ENCODE data around the gene CDK5RAP2.

The CDK5RAP2 gene

DNA sequence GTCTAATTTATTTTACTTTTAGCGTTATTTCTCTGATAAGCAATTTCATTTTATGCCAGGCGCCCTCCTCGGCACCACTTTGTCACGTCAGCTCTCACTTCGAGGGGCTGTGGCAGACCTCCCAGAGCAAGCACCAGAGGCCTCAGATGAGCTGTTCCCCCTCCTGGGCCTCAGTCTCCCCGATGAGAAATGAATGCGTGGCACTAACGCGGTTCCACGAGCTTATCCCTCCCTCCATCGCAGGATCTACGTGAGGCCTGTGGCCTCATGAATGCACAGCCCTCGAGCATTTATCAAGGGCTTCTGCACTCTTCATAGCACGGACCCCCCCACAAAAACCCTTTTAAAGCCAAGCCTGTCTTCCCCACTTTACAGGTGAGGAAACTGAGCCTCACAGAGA lies 205.2 kb downstream of the CDK5RAP2 start:
- Mint-ChIP-seq H3K36me3 (ENCODE audit: insufficient read depth) (peaks cover 10% of the 10 kb centered on the region), H3K9me3 (peaks cover 0 to 1% of the 10 kb centered on the region in 2 donors), H3K4me1 (ENCODE audit: low read depth in 2 of 2) (no peaks in the 10 kb centered on the region), H3K27me3 (no peaks in the 10 kb centered on the region), H3K4me3 (no peak overlapping the region), H3K27ac (no peak overlapping the region)
- no peak for DNase-seq
- ATAC-seq (replicated peaks): no peak

DNA sequence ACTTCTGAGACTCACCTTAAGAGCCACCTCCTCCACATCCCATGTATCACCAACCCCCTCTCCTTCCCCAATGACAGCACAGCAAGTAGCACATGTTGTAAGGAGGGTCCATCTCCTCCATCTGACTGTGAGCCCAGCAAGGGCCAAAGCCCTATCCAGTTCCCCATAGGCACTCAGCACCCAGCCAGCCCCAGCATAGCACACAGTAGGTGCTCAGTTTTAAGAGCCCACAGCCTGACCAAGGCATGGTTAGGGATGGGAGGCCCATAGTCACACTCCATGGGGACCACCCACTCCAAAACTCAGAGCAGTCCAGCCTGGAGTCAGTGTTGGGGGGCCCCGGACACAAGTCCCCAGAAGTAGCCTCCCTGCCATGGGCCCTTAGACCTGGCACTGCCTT lies 205.7 kb downstream of the CDK5RAP2 start:
- peaks cover 10% of the 10 kb centered on the region for H3K36me3 Mint-ChIP-seq (ENCODE audit: insufficient read depth)
- DNase-seq (no peak), ATAC-seq (replicated peaks) (no peak)
- H3K9me3 Mint-ChIP-seq: peaks cover 0 to under 1% of the 10 kb centered on the region in 2 donors
- no peak overlapping the region for H3K4me3 Mint-ChIP-seq
- H3K4me1 Mint-ChIP-seq (ENCODE audit: low read depth in 2 of 2): no peaks in the 10 kb centered on the region
- H3K27me3 Mint-ChIP-seq: no peaks in the 10 kb centered on the region
- H3K27ac Mint-ChIP-seq: no peak overlapping the region

GRCh38 chr9:120372040-120372439 lies 207.9 kb downstream of the CDK5RAP2 start:
- H3K27ac Mint-ChIP-seq: no peak overlapping the region
- H3K9me3 Mint-ChIP-seq: no peaks in the 10 kb centered on the region

GRCh38 chr9:120369608-120370220 lies 210.3 kb downstream of the CDK5RAP2 start:
- Mint-ChIP-seq H3K27me3 (no peaks in the 10 kb centered on the region), H3K9me3 (peaks cover 0 to 3% of the 10 kb centered on the region in 2 donors), H3K36me3 (ENCODE audit: insufficient read depth) (no peaks in the 10 kb centered on the region), H3K27ac (no peak overlapping the region), H3K4me1 (ENCODE audit: low read depth in 2 of 2) (no peaks in the 10 kb centered on the region), H3K4me3 (no peak overlapping the region)
- no peak for DNase-seq
- no peak for ATAC-seq (replicated peaks)

More at GRCh38 chr9:120372040-120372439, 207.9 kb downstream of the CDK5RAP2 start:
- H3K36me3 Mint-ChIP-seq (ENCODE audit: insufficient read depth): peaks cover 2% of the 10 kb centered on the region
- no peaks in the 10 kb centered on the region for H3K27me3 Mint-ChIP-seq
- ATAC-seq (replicated peaks) (no peak), DNase-seq (no peak)
- H3K4me3 Mint-ChIP-seq: no peak overlapping the region
- no peaks in the 10 kb centered on the region for H3K4me1 Mint-ChIP-seq (ENCODE audit: low read depth in 2 of 2)

GRCh38 chr9:120368799-120369198 lies 211.2 kb downstream of the CDK5RAP2 start:
- no peak overlapping the region for H3K27ac Mint-ChIP-seq
- H3K9me3 Mint-ChIP-seq: peaks cover 0 to 3% of the 10 kb centered on the region in 2 donors
- H3K4me3 Mint-ChIP-seq: no peak overlapping the region
- no peaks in the 10 kb centered on the region for H3K36me3 Mint-ChIP-seq (ENCODE audit: insufficient read depth)
- H3K4me1 Mint-ChIP-seq (ENCODE audit: low read depth in 2 of 2): no peaks in the 10 kb centered on the region
- ATAC-seq (replicated peaks) (no peak), DNase-seq (no peak)
- H3K27me3 Mint-ChIP-seq: no peaks in the 10 kb centered on the region

GRCh38 chr9:120366644-120367019 lies 213.3 kb downstream of the CDK5RAP2 start:
- peaks cover 0 to 3% of the 10 kb centered on the region in 2 donors for H3K9me3 Mint-ChIP-seq
- ATAC-seq (replicated peaks) (no peak), DNase-seq (no peak)
- H3K4me1 Mint-ChIP-seq (ENCODE audit: low read depth in 2 of 2): no peaks in the 10 kb centered on the region
- no peak overlapping the region for H3K4me3 Mint-ChIP-seq
- no peaks in the 10 kb centered on the region for H3K27me3 Mint-ChIP-seq
- H3K27ac Mint-ChIP-seq: no peak overlapping the region
- no peaks in the 10 kb centered on the region for H3K36me3 Mint-ChIP-seq (ENCODE audit: insufficient read depth)

DNA sequence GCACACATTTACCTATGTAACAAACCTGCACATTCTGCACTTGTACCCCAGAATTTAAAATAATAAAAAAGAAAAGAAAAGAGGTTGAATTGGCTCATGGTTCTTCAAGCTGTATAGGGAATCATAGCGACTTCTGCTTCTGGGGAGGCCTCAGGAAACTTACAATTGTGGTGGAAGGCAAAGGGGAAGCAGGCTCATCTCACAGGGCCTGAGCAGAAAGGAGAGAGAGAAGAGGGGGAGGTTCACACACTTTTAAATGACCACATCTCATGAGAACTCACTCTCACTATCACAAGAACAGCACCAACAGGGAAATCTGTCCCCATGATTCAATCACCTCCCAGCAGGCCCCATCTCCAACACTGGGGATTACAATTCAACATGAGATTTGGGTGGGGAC lies 214.6 kb downstream of the CDK5RAP2 start:
- no peaks in the 10 kb centered on the region for H3K36me3 Mint-ChIP-seq (ENCODE audit: insufficient read depth)
- DNase-seq (no peak), ATAC-seq (replicated peaks) (no peak)
- H3K27ac Mint-ChIP-seq: no peak overlapping the region
- no peak overlapping the region for H3K4me3 Mint-ChIP-seq
- H3K9me3 Mint-ChIP-seq: peaks cover 0 to 3% of the 10 kb centered on the region in 2 donors
- no peaks in the 10 kb centered on the region for H3K4me1 Mint-ChIP-seq (ENCODE audit: low read depth in 2 of 2)
- H3K27me3 Mint-ChIP-seq: no peaks in the 10 kb centered on the region

DNA sequence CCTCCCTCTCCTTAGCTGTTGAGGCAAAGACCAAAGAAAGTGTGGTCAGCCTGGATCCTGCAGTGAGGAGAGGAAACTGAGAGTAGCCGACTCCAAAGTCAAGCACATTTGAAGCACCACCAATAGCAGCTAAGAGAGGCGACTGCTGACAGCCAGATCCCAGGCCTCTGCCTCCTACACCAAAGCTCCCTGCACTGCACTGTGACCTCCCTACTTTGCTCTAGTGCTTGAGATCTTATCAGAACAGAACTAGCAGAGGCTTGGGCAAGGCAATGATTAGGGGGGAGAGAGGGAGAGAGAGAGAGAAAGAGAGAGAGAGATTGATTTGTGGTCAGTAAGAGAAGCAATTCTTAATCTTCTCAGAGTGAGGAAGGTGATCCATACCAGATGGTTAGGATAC lies 216.3 kb downstream of the CDK5RAP2 start:
- H3K27me3 Mint-ChIP-seq: no peaks in the 10 kb centered on the region
- no peak overlapping the region for H3K27ac Mint-ChIP-seq
- ATAC-seq (replicated peaks): no peak
- no peak overlapping the region for H3K4me3 Mint-ChIP-seq
- DNase-seq: no peak
- H3K4me1 Mint-ChIP-seq (ENCODE audit: low read depth in 2 of 2): no peaks in the 10 kb centered on the region
- H3K9me3 Mint-ChIP-seq: peaks cover 0 to 3% of the 10 kb centered on the region in 2 donors
- no peaks in the 10 kb centered on the region for H3K36me3 Mint-ChIP-seq (ENCODE audit: insufficient read depth)

GRCh38 chr9:120362446-120362845 lies 217.5 kb downstream of the CDK5RAP2 start:
- Mint-ChIP-seq H3K4me3 (no peak overlapping the region), H3K27me3 (no peaks in the 10 kb centered on the region)

DNA sequence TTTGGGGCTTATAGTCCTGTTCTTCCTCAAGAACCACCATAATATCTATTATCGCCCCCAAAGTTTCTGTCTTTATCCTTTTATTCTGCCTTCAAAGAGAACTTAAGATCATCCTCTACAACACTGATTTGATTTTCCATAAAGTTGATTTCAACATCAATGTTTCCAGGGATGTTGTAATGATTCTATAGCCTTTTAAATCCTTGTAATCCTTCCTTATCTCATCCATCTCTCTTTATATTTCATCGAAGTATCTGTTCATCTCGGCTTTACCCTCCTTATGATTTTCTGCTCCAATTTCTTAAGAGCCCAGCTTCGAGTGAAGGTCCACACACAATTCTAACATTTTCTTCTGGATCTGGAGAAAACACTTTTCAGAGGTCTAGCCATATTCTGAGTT lies 218.4 kb downstream of the CDK5RAP2 start:
- H3K27ac Mint-ChIP-seq: no peak overlapping the region

More at GRCh38 chr9:120362446-120362845, 217.5 kb downstream of the CDK5RAP2 start:
- no peak for DNase-seq
- Mint-ChIP-seq H3K9me3 (peaks cover 0 to 3% of the 10 kb centered on the region in 2 donors), H3K4me1 (ENCODE audit: low read depth in 2 of 2) (no peaks in the 10 kb centered on the region), H3K27ac (no peak overlapping the region), H3K36me3 (ENCODE audit: insufficient read depth) (no peaks in the 10 kb centered on the region)
- ATAC-seq (replicated peaks): no peak

GRCh38 chr9:120360510-120360909 lies 219.5 kb downstream of the CDK5RAP2 start:
- no peak for DNase-seq
- H3K9me3 Mint-ChIP-seq: peaks cover 0 to 3% of the 10 kb centered on the region in 2 donors
- no peaks in the 10 kb centered on the region for H3K36me3 Mint-ChIP-seq (ENCODE audit: insufficient read depth)
- ATAC-seq (replicated peaks): no peak
- H3K4me3 Mint-ChIP-seq: no peak overlapping the region
- no peaks in the 10 kb centered on the region for H3K4me1 Mint-ChIP-seq (ENCODE audit: low read depth in 2 of 2)
- no peak overlapping the region for H3K27ac Mint-ChIP-seq
- no peaks in the 10 kb centered on the region for H3K27me3 Mint-ChIP-seq

More for the DNA sequence above, 218.4 kb downstream of the CDK5RAP2 start:
- no peaks in the 10 kb centered on the region for H3K27me3 Mint-ChIP-seq
- ATAC-seq (replicated peaks): no peak
- no peak for DNase-seq
- H3K36me3 Mint-ChIP-seq (ENCODE audit: insufficient read depth): no peaks in the 10 kb centered on the region
- peaks cover 0 to 3% of the 10 kb centered on the region in 2 donors for H3K9me3 Mint-ChIP-seq
- H3K4me1 Mint-ChIP-seq (ENCODE audit: low read depth in 2 of 2): no peaks in the 10 kb centered on the region
- H3K4me3 Mint-ChIP-seq: no peak overlapping the region

- no peaks in the 10 kb centered on the region for H3K27me3 Mint-ChIP-seq
- peaks cover 0 to 3% of the 10 kb centered on the region in 2 donors for H3K9me3 Mint-ChIP-seq
- H3K36me3 Mint-ChIP-seq (ENCODE audit: insufficient read depth): no peaks in the 10 kb centered on the region
- H3K4me1 Mint-ChIP-seq (ENCODE audit: low read depth in 2 of 2): no peaks in the 10 kb centered on the region
- DNase-seq: no peak
- H3K27ac Mint-ChIP-seq: no peak overlapping the region
- no peak for ATAC-seq (replicated peaks)
- H3K4me3 Mint-ChIP-seq: no peak overlapping the region
These were observed 219.9 kb downstream of the CDK5RAP2 start for GRCh38 chr9:120360046-120360445.

DNA sequence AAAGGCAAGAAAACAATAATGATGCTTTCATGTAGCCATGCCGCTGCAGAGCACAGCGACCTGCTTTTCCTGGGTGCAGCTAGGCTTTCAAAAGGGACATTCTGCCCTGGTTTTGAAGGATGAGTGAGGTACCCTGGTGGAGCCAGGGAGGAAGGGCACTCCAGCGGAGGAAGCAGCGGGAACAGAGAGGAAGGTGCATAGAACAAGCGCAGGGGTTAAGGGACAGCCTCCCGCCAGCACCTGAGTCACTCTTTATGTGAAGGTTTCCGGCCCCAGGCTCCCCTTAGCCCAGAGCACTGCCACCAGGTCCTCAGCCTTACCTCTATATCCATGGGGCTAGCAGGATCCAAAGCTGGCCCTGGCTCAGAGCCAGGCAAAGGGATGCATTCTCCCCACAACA lies 221.1 kb downstream of the CDK5RAP2 start:
- H3K27me3 Mint-ChIP-seq: no peaks in the 10 kb centered on the region
- no peak for ATAC-seq (replicated peaks)
- no peak for DNase-seq
- H3K4me1 Mint-ChIP-seq (ENCODE audit: low read depth in 2 of 2): no peaks in the 10 kb centered on the region
- no peaks in the 10 kb centered on the region for H3K36me3 Mint-ChIP-seq (ENCODE audit: insufficient read depth)
- H3K27ac Mint-ChIP-seq: no peak overlapping the region
- H3K4me3 Mint-ChIP-seq: no peak overlapping the region
- H3K9me3 Mint-ChIP-seq: no peaks in the 10 kb centered on the region

DNA sequence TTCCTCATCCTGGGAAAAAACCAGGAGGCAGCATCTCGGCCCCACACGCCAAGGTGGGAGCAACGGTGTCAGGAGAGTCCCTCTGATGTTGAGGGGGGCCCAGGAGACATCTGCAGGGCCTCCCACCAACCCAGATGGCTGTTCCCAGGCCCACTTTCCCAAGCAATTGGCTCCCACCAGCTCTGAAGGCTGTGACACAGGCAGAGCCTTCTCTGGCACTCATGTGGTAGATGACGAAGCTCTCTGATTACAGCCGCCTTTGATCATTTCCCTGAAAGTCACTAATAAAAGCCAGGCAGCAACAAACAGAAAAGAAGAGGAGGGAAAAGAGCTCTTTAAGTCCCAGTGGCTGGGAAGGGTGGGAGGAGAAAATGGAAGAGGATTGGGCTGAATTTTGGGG lies 226.5 kb downstream of the CDK5RAP2 start:
- no peak overlapping the region for H3K4me3 Mint-ChIP-seq
- no peaks in the 10 kb centered on the region for H3K36me3 Mint-ChIP-seq (ENCODE audit: insufficient read depth)
- H3K9me3 Mint-ChIP-seq: no peaks in the 10 kb centered on the region
- DNase-seq (no peak), ATAC-seq (replicated peaks) (no peak)
- peaks cover 0 to 4% of the 10 kb centered on the region in 2 donors for H3K4me1 Mint-ChIP-seq (ENCODE audit: low read depth in 2 of 2)
- peaks cover 9 to 11% of the 10 kb centered on the region in 2 donors for H3K27me3 Mint-ChIP-seq
- no peak overlapping the region for H3K27ac Mint-ChIP-seq
